CD4-positive, alpha-beta T cell (primary cell): Measurements from ENCODE around the gene PAFAH2. TPM values are rescaled to one million over a fixed set of nuclear protein-coding genes. Genes with fewer than 3 reads are reported as not detected.

ENCODE experiments used
- ATAC-seq: fragments of 200-7000 bp; cut with Tn5 transposase; one replicate; pipeline ENCODE4 v1.10.0; 2022; ENCODE audit warnings: mild to moderate bottlenecking; ENCODE audit not compliant: poor library complexity
- CTCF ChIA-PET: fragments of 350-600 bp; sonication (Branson Sonifier 250); formaldehyde crosslinking; loops from one replicate; lab custom pipeline; 2021; ENCODE audit warnings: antibody characterized with exemption, inconsistent platforms; lab: Charles Lee
- POLR2A ChIA-PET: fragments of 350-600 bp; sonication (Branson Sonifier 250); formaldehyde crosslinking; loops from one replicate; lab custom pipeline; 2021; ENCODE audit warnings: antibody characterized with exemption, inconsistent platforms; lab: Charles Lee
- DNase-seq, 14 experiments: peaks; one replicate each; pipeline ENCODE4 v3.0.0-alpha.2; 2013 to 2020; ENCODE audit warnings: mixed read lengths in 2 of 14
- H3K27ac ChIP-seq, 2 donors: one replicate each; pipeline versions ENCODE4 v1.5.1 to v1.7.0; 2013; ENCODE audit warnings: low read length in 2 of 2, low read depth in 1 of 2, mild to moderate bottlenecking in 1 of 2
- H3K27me3 ChIP-seq, 2 experiments: 1 replicate in 1 of 2; 2 replicates in 1 of 2; pipeline versions ENCODE4 v1.6.1 to v1.7.0; 2013; ENCODE audit warnings: low read length in 2 of 2, control low read depth in 1 of 2, mild to moderate bottlenecking in 1 of 2, moderate library complexity in 1 of 2; ENCODE audit not compliant: insufficient read depth in 2 of 2, control insufficient read depth in 1 of 2
- H3K36me3 ChIP-seq: one replicate; pipeline ENCODE4 v1.6.1; 2013; ENCODE audit warnings: low read length, control low read depth; ENCODE audit not compliant: insufficient read depth
- H3K4me1 ChIP-seq: one replicate; pipeline ENCODE4 v1.6.1; 2013; ENCODE audit warnings: low read length, control low read depth; ENCODE audit not compliant: insufficient read depth
- H3K4me3 ChIP-seq: one replicate; pipeline ENCODE4 v1.5.1; 2013; ENCODE audit warnings: mild to moderate bottlenecking, low read length, moderate library complexity
- H3K9me3 ChIP-seq, 2 experiments: 1 replicate in 1 of 2; 2 replicates in 1 of 2; pipeline versions ENCODE4 v1.6.1 to v1.7.0; 2013; ENCODE audit warnings: low read length in 2 of 2, mild to moderate bottlenecking in 2 of 2, control low read depth in 1 of 2, moderate library complexity in 1 of 2; ENCODE audit not compliant: control insufficient read depth in 1 of 2, insufficient read depth in 1 of 2
- H3K27ac Mint-ChIP-seq: one replicate; pipeline ENCODE4 v1.8.0; 2020; ENCODE audit warnings: mixed read lengths
- H3K27me3 Mint-ChIP-seq: one replicate; pipeline ENCODE4 v1.8.0; 2021; ENCODE audit warnings: mixed read lengths
- H3K36me3 Mint-ChIP-seq: one replicate; pipeline ENCODE4 v1.8.0; 2021; ENCODE audit warnings: low read depth, mixed read lengths
- H3K4me1 Mint-ChIP-seq: one replicate; pipeline ENCODE4 v1.8.0; 2021; ENCODE audit warnings: low read depth, mixed read lengths
- H3K4me3 Mint-ChIP-seq: one replicate; pipeline ENCODE4 v1.8.0; 2020; ENCODE audit warnings: mild to moderate bottlenecking, mixed read lengths
- H3K9me3 Mint-ChIP-seq: one replicate; pipeline ENCODE4 v1.8.0; 2020; ENCODE audit warnings: mixed read lengths
- CTCF ChIP-seq: fragments of 200-600 bp; IDR thresholded peaks from one replicate; pipeline ENCODE4 v1.8.0; 2022; ENCODE audit warnings: antibody characterized with exemption, mild to moderate bottlenecking
- intact Hi-C, 2 experiments: fragments of 100-400 bp; cut with DNase I in 1 of 2; cut with micrococcal nuclease in 1 of 2; formaldehyde crosslinking; loops; one replicate each; pipeline versions ENCODE4 v1.15.1 to v1.9.0; 2023 to 2025; cut with DNase I, micrococcal nuclease
- total RNA-seq, 174 experiments: library from RNA in 2 of 174; stranded (reverse) in 2 of 174; gene quantifications; one replicate each; pipeline ENCODE4 v1.2.3 and lab custom pipeline; 2021 to 2026

Gene PAFAH2
- total RNA-seq, 2 experiments from 2014 or later, result 7.9 to 8.1 TPM

- Histone ChIP-seq H3K27ac (no peak overlapping the region), H3K4me3 (no peak overlapping the region), H3K9me3 (no peaks in the 10 kb centered on the region), H3K36me3 (no peaks in the 10 kb centered on the region), H3K27me3 (no peaks in the 10 kb centered on the region), H3K4me1 (peaks cover 44% of the 10 kb centered on the region)
- ATAC-seq (no peak), DNase-seq (no peak)
- POLR2A ChIA-PET, result interaction anchor here (0.5 to 1.3 kb wide), 5 partner anchors 23 to 89 kb away, joined by 3 to 5 read pairs (median 3); no protein-coding TSS in a partner anchor
- peaks cover 22% of the 10 kb centered on the region for H3K36me3 Mint-ChIP-seq
- H3K27ac Mint-ChIP-seq, result peak overlapping the region; percentile 25
- CTCF ChIA-PET, result interaction anchor here (0.6 to 11.1 kb wide), 4 partner anchors 17 to 370 kb away, joined by 3 to 184 read pairs (median 4); no protein-coding TSS in a partner anchor
- peaks cover 70% of the 10 kb centered on the region for H3K4me1 Mint-ChIP-seq
- intact Hi-C loops, result loop anchor here in 1 of 2 experiments (5.0 kb wide), 1 partner anchor 157 kb away; no protein-coding TSS in a partner anchor
- H3K4me3 Mint-ChIP-seq, result no peak overlapping the region
- H3K27me3 Mint-ChIP-seq, result no peaks in the 10 kb centered on the region
- TF ChIP-seq CTCF, result no peak
- no peaks in the 10 kb centered on the region for H3K9me3 Mint-ChIP-seq
Observed at GRCh38 chr1:25994402-25995150, 3.3 kb downstream of the PAFAH2 start.

GRCh38 chr1:25993197-25993951 lies 4.5 kb downstream of the PAFAH2 start:
- ChIA-PET POLR2A (interaction anchor here (0.9 to 1.3 kb wide), 2 partner anchors 22 to 88 kb away, joined by 4 to 5 read pairs; no protein-coding TSS in a partner anchor), CTCF (interaction anchor here (11.1 kb wide), 1 partner anchor 97 kb away, joined by 184 read pairs; no protein-coding TSS in a partner anchor)
- intact Hi-C loops, result no loop called here
- peak overlapping the region; percentile 57 for H3K4me3 Mint-ChIP-seq
- peak overlapping the region; percentile 80 for H3K27ac Mint-ChIP-seq
- H3K36me3 ChIP-seq, result peaks cover 8% of the 10 kb centered on the region
- no peaks in the 10 kb centered on the region for H3K27me3 Mint-ChIP-seq
- H3K4me1 Mint-ChIP-seq, result peaks cover 80% of the 10 kb centered on the region
- ATAC-seq, result no peak
- H3K4me1 ChIP-seq, result peaks cover 48% of the 10 kb centered on the region
- no peaks in the 10 kb centered on the region for H3K9me3 ChIP-seq
- no peak overlapping the region for H3K4me3 ChIP-seq
- H3K27ac ChIP-seq, result no peak overlapping the region
- H3K9me3 Mint-ChIP-seq, result no peaks in the 10 kb centered on the region
- no peak for DNase-seq
- H3K27me3 ChIP-seq, result no peaks in the 10 kb centered on the region
- no peak for TF ChIP-seq CTCF
- H3K36me3 Mint-ChIP-seq, result peaks cover 29% of the 10 kb centered on the region

- H3K4me1 ChIP-seq, result peaks cover 50% of the 10 kb centered on the region
- H3K27ac ChIP-seq, result no peak overlapping the region
- ChIA-PET POLR2A (no interaction called here), CTCF (interaction anchor here (3.4 to 11.1 kb wide), 2 partner anchors 96 to 97 kb away, joined by 30 to 184 read pairs; no protein-coding TSS in a partner anchor)
- peaks cover 34% of the 10 kb centered on the region for H3K36me3 Mint-ChIP-seq
- no peaks in the 10 kb centered on the region for H3K27me3 Mint-ChIP-seq
- DNase-seq (peak in 1 of 14 experiments; percentile 17), ATAC-seq (no peak)
- peaks cover 14% of the 10 kb centered on the region for H3K36me3 ChIP-seq
- peak overlapping the region; percentile 80 for H3K27ac Mint-ChIP-seq
- peaks cover 81% of the 10 kb centered on the region for H3K4me1 Mint-ChIP-seq
- no peaks in the 10 kb centered on the region for H3K9me3 Mint-ChIP-seq
- H3K4me3 Mint-ChIP-seq, result peak overlapping the region; percentile 9
- H3K27me3 ChIP-seq, result no peaks in the 10 kb centered on the region
- no peak overlapping the region for H3K4me3 ChIP-seq
- no peak for TF ChIP-seq CTCF
- no peaks in the 10 kb centered on the region for H3K9me3 ChIP-seq
- intact Hi-C loops, result no loop called here
Observed at GRCh38 chr1:25992689-25993171, 5.1 kb downstream of the PAFAH2 start.
